ENCODE data around the gene PTPMT1. TPM values are rescaled to one million over a fixed set of nuclear protein-coding genes. Genes with fewer than 3 reads are reported as not detected.

PTPMT1 gene
- total RNA-seq, 1 experiment from 2014 or later, result 44.6 TPM

DNA sequence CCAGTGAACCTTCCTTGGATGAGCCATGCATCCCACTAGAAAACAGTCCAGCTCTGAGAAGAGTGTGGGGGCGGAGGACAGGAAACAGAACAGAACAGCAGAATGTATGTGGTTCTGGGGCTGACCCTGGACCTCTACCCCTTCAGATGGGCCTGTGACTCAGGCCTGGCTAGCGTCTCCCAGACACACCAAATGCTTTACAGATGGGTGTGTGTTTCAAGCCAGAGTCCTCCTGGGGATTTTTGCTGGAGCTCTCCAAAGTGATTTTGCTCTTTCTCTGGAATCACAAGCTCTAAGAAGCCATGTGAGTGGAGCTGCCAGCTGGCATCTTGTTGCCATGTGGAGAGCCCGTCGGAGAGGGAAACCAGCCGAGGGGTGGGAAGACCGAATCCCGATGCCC, 42.0 kb downstream of the PTPMT1 start:
- no TSS peak for BruUV-seq (replicated peaks)
- intact Hi-C loops (cut with micrococcal nuclease), result no loop called here
- POLR2A ChIA-PET, result interaction anchor here (0.8 to 1.3 kb wide), 2 partner anchors 12 to 130 kb away, joined by 3 to 4 read pairs; no protein-coding TSS in a partner anchor
- Mint-ChIP-seq H3K27me3 (ENCODE audit: insufficient read depth, unreplicated experiment) (no peaks in the 10 kb centered on the region), H3K36me3 (ENCODE audit: insufficient read depth, unreplicated experiment) (no peaks in the 10 kb centered on the region), H3K27ac (ENCODE audit: low read depth, unreplicated experiment) (no peak overlapping the region), H3K4me1 (ENCODE audit: insufficient read depth, unreplicated experiment) (no peaks in the 10 kb centered on the region), H3K4me3 (ENCODE audit: unreplicated experiment) (no peak overlapping the region), H3K9me3 (ENCODE audit: unreplicated experiment) (no peaks in the 10 kb centered on the region)
- CTCF ChIA-PET, result interaction anchor here (0.6 kb wide), 1 partner anchor 68 kb away, joined by 3 read pairs; no protein-coding TSS in a partner anchor
- DNase-seq (ENCODE audit: unreplicated experiment), result peak; percentile 17
- TF ChIP-seq, protein P1, sequence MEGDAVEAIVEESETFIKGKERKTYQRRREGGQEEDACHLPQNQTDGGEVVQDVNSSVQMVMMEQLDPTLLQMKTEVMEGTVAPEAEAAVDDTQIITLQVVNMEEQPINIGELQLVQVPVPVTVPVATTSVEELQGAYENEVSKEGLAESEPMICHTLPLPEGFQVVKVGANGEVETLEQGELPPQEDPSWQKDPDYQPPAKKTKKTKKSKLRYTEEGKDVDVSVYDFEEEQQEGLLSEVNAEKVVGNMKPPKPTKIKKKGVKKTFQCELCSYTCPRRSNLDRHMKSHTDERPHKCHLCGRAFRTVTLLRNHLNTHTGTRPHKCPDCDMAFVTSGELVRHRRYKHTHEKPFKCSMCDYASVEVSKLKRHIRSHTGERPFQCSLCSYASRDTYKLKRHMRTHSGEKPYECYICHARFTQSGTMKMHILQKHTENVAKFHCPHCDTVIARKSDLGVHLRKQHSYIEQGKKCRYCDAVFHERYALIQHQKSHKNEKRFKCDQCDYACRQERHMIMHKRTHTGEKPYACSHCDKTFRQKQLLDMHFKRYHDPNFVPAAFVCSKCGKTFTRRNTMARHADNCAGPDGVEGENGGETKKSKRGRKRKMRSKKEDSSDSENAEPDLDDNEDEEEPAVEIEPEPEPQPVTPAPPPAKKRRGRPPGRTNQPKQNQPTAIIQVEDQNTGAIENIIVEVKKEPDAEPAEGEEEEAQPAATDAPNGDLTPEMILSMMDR (IDR thresholded peaks at IDR 0.05; ENCODE audit: unreplicated experiment), result no peak

DNA sequence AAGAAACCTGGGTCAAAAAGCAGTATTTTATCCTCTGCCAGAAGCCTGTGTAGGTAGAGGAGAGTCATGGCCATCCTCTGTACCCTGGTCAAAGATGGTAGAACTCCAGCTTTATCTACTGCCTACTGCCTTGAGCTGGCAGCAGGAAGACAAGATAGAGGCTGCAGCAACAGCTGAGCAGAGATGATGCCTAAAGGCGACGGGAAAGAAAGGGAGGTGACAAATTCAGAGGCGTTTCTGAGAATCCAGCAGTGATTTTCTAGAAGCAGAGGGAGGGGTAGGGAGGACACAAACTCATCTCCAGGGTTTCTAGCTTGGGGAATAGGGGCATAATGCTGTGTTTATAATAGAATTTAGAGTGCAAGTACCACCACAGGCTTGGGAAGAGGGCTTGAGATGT, 44.3 kb downstream of the PTPMT1 start:
- ChIA-PET CTCF (no interaction called here), POLR2A (no interaction called here)
- no TSS peak for BruUV-seq (replicated peaks)
- Mint-ChIP-seq H3K36me3 (ENCODE audit: insufficient read depth, unreplicated experiment) (peaks cover 13% of the 10 kb centered on the region), H3K4me1 (ENCODE audit: insufficient read depth, unreplicated experiment) (no peaks in the 10 kb centered on the region), H3K9me3 (ENCODE audit: unreplicated experiment) (no peaks in the 10 kb centered on the region), H3K4me3 (ENCODE audit: unreplicated experiment) (no peak overlapping the region), H3K27me3 (ENCODE audit: insufficient read depth, unreplicated experiment) (no peaks in the 10 kb centered on the region), H3K27ac (ENCODE audit: low read depth, unreplicated experiment) (peak overlapping the region; percentile 20)
- intact Hi-C loops (cut with micrococcal nuclease), result no loop called here
- TF ChIP-seq, protein P1 (IDR thresholded peaks at IDR 0.05; ENCODE audit: unreplicated experiment), result no peak
- DNase-seq (ENCODE audit: unreplicated experiment), result no peak

DNA sequence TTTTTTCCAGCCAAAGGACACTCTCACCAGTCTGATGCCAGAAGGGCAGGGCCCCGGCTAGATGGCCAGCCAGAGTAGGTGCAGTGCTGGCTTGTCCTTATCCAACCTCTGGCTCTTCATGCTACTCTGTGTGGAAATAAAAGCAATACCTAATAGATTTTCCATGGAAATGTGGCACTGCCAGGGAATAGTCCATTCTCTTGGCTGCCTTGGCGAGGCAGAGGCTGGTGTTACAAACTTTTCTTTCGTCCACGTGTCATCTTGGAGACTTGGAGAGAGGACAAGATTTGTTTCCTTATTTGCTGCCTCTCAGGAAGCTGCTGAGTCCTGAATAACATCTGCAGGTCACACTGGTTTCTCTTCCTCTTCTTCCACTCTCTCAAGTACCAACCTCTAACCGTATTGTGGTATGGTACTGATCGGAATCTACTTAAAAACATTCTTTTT, 46.0 kb downstream of the PTPMT1 start:
- ChIA-PET POLR2A (interaction anchor here (0.7 to 1.0 kb wide), 2 partner anchors 16 to 33 kb away, joined by 3 read pairs; partner anchors contain the start of gene KBTBD4), CTCF (no interaction called here)
- no peaks in the 10 kb centered on the region for H3K4me1 Mint-ChIP-seq (ENCODE audit: insufficient read depth, unreplicated experiment)
- H3K27me3 Mint-ChIP-seq (ENCODE audit: insufficient read depth, unreplicated experiment), result no peaks in the 10 kb centered on the region
- intact Hi-C loops (cut with micrococcal nuclease), result no loop called here
- TF ChIP-seq, protein P1 (IDR thresholded peaks at IDR 0.05; ENCODE audit: unreplicated experiment), result no peak
- no peak for DNase-seq (ENCODE audit: unreplicated experiment)
- H3K27ac Mint-ChIP-seq (ENCODE audit: low read depth, unreplicated experiment), result no peak overlapping the region
- H3K36me3 Mint-ChIP-seq (ENCODE audit: insufficient read depth, unreplicated experiment), result peaks cover 22% of the 10 kb centered on the region
- no peak overlapping the region for H3K4me3 Mint-ChIP-seq (ENCODE audit: unreplicated experiment)
- no peaks in the 10 kb centered on the region for H3K9me3 Mint-ChIP-seq (ENCODE audit: unreplicated experiment)
- no TSS peak for BruUV-seq (replicated peaks)

DNA sequence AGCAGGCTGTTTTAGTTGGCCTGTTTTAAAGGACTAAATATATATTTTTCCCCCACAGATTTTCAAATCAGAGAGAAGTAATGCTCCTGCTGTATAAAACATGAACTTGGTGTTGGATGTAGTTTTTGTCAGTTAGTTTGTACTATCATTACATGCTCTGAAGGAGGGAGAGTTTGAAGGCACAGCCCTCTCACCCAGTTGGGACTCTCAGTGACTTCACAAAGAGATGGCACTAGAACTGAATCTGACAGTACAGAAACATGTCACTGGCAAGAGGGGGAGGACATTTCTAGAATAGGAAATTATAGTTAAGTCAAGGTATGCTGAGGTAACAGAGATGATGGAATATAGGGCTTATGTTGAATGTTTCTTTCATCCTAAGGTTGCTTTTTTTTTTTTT, 49.9 kb downstream of the PTPMT1 start:
- BruUV-seq (replicated peaks), result no TSS peak
- Mint-ChIP-seq H3K4me3 (ENCODE audit: unreplicated experiment) (no peak overlapping the region), H3K27me3 (ENCODE audit: insufficient read depth, unreplicated experiment) (no peaks in the 10 kb centered on the region), H3K27ac (ENCODE audit: low read depth, unreplicated experiment) (no peak overlapping the region), H3K36me3 (ENCODE audit: insufficient read depth, unreplicated experiment) (peaks cover 48% of the 10 kb centered on the region), H3K4me1 (ENCODE audit: insufficient read depth, unreplicated experiment) (no peaks in the 10 kb centered on the region), H3K9me3 (ENCODE audit: unreplicated experiment) (no peaks in the 10 kb centered on the region)
- no peak for DNase-seq (ENCODE audit: unreplicated experiment)
- intact Hi-C loops (cut with micrococcal nuclease), result no loop called here
- POLR2A ChIA-PET, result interaction anchor here (1.3 kb wide), 1 partner anchor 36 kb away, joined by 3 read pairs; the partner anchor contains the start of genes KBTBD4 and NDUFS3
- CTCF ChIA-PET, result no interaction called here
- TF ChIP-seq, protein P1 (IDR thresholded peaks at IDR 0.05; ENCODE audit: unreplicated experiment), result no peak
